Hematopoietic multipotent progenitor cell treated with erythropoietin and hydrocortisone succinate and interleukin-3 and kit ligand, for 4 days (in vitro differentiated cells): ENCODE measurements around the gene TFF3.
A peak's percentile ranks its signal among the peaks of the same experiment; 100 is the strongest.

Experiments used
- DNase-seq: peaks from one replicate; pipeline ENCODE4 v3.0.0-alpha.2; 2015

Gene TFF3

GRCh38 chr21:42346866-42347600 lies 31.8 kb upstream of the TFF3 start:
- no peak for DNase-seq

GRCh38 chr21:42346441-42346840 lies 31.2 kb upstream of the TFF3 start:
- no peak for DNase-seq

- DNase-seq, result no peak
Observed at GRCh38 chr21:42344631-42345030, 29.4 kb upstream of the TFF3 start.

GRCh38 chr21:42343963-42344510 lies 28.8 kb upstream of the TFF3 start:
- no peak for DNase-seq

GRCh38 chr21:42343556-42343955 lies 28.3 kb upstream of the TFF3 start:
- DNase-seq, result no peak

GRCh38 chr21:42343101-42343500 lies 27.9 kb upstream of the TFF3 start:
- no peak for DNase-seq

- no peak for DNase-seq
Observed at GRCh38 chr21:42341776-42342542, 26.8 kb upstream of the TFF3 start.

GRCh38 chr21:42340187-42341050 lies 25.2 kb upstream of the TFF3 start:
- DNase-seq, result no peak

- DNase-seq, result no peak
Observed at GRCh38 chr21:42338729-42339715, 23.8 kb upstream of the TFF3 start.

- peak; percentile 85 for DNase-seq
Observed at GRCh38 chr21:42337830-42338728, 22.9 kb upstream of the TFF3 start.

GRCh38 chr21:42337276-42337675 lies 22.1 kb upstream of the TFF3 start:
- DNase-seq, result no peak

GRCh38 chr21:42336054-42336453 lies 20.8 kb upstream of the TFF3 start:
- DNase-seq, result no peak

- no peak for DNase-seq
Observed at GRCh38 chr21:42332557-42333317, 17.5 kb upstream of the TFF3 start.

- DNase-seq, result no peak
Observed at GRCh38 chr21:42331660-42332059, 16.5 kb upstream of the TFF3 start.

- no peak for DNase-seq
Observed at GRCh38 chr21:42330380-42331371, 15.5 kb upstream of the TFF3 start.

- DNase-seq, result no peak
Observed at GRCh38 chr21:42324896-42325295, 9.7 kb upstream of the TFF3 start.

- no peak for DNase-seq
Observed at GRCh38 chr21:42321845-42322244, 6.6 kb upstream of the TFF3 start.

GRCh38 chr21:42321231-42321630 lies 6.0 kb upstream of the TFF3 start:
- DNase-seq, result no peak

GRCh38 chr21:42320791-42321190 lies 5.6 kb upstream of the TFF3 start:
- no peak for DNase-seq
